Neural cell (in vitro differentiated cells): Measurements from ENCODE around the gene CCR6. TPM values are rescaled to one million over a fixed set of nuclear protein-coding genes. Genes with fewer than 3 reads are reported as not detected.

Experiments used
- H2AFZ ChIP-seq: fragments of 200-600, 300-800 bp; sonication (generic), shearing (Covaris generic); 2 replicates; pipeline ENCODE4 v1.6.0; 2014; ENCODE audit warnings: low read depth, mild to moderate bottlenecking, antibody characterized with exemption, low read length, moderate library complexity
- H3F3A ChIP-seq: fragments of 200-600 bp; shearing (Covaris generic); 2 replicates; pipeline ENCODE4 v1.6.1; 2016; ENCODE audit warnings: mild to moderate bottlenecking, moderate library complexity, mixed read lengths, antibody characterized with exemption, low read length; ENCODE audit not compliant: insufficient read depth, poor library complexity, severe bottlenecking
- H3K27ac ChIP-seq: fragments of 200-600, 300-800 bp; sonication (generic), shearing (Covaris generic); 2 replicates; pipeline ENCODE4 v1.5.1; 2014; ENCODE audit warnings: mild to moderate bottlenecking, low read length, moderate library complexity
- H3K27me3 ChIP-seq: fragments of 300-800, 200-600 bp; sonication (generic), shearing (Covaris generic); 2 replicates; pipeline ENCODE4 v1.6.0; 2014; ENCODE audit warnings: mild to moderate bottlenecking, low read depth, low read length, moderate library complexity; ENCODE audit not compliant: insufficient read depth
- H3K36me3 ChIP-seq: fragments of 300-800, 200-600 bp; sonication (generic), shearing (Covaris generic); 2 replicates; pipeline ENCODE4 v1.5.1; 2014; ENCODE audit warnings: mild to moderate bottlenecking, antibody characterized with exemption, low read length, moderate library complexity; ENCODE audit not compliant: insufficient read depth
- H3K4me2 ChIP-seq: fragments of 300-800, 200-600 bp; sonication (generic), shearing (Covaris generic); 2 replicates; pipeline ENCODE4 v1.6.0; 2014; ENCODE audit warnings: mild to moderate bottlenecking, low read length
- H3K4me3 ChIP-seq: fragments of 300-800, 200-600 bp; sonication (generic), shearing (Covaris generic); 2 replicates; pipeline ENCODE4 v1.5.1; 2014; ENCODE audit warnings: mild to moderate bottlenecking, low read length, moderate library complexity
- H3K79me2 ChIP-seq: fragments of 200-600 bp; shearing (Covaris generic); replicated peaks from 2 replicates; pipeline ENCODE4 v1.6.0; 2014; ENCODE audit warnings: mild to moderate bottlenecking, low read length, moderate library complexity; ENCODE audit not compliant: insufficient read depth
- H3K9ac ChIP-seq: fragments of 300-800, 200-600 bp; sonication (generic), shearing (Covaris generic); 2 replicates; pipeline ENCODE4 v1.6.1; 2016; ENCODE audit warnings: mild to moderate bottlenecking, low read length, mixed read lengths
- H3K9me2 ChIP-seq: fragments of 200-600 bp; shearing (Covaris generic); 2 replicates; pipeline ENCODE4 v1.6.1; 2016; ENCODE audit warnings: mild to moderate bottlenecking, low read length, mixed read lengths; ENCODE audit not compliant: insufficient read depth
- H3K9me3 ChIP-seq: fragments of 200-600, 300-800 bp; sonication (generic), shearing (Covaris generic); 2 replicates; pipeline ENCODE4 v1.6.1; 2016; ENCODE audit warnings: mild to moderate bottlenecking, mixed run types, low read length, moderate library complexity, mixed read lengths
- H4K20me1 ChIP-seq: fragments of 200-600 bp; shearing (Covaris generic); 2 replicates; pipeline ENCODE4 v1.6.1; 2016; ENCODE audit warnings: mild to moderate bottlenecking, mixed run types; ENCODE audit not compliant: insufficient read depth
- CTCF ChIP-seq: fragments of 450-650 bp; IDR thresholded peaks from 2 replicates; pipeline ENCODE4 v1.5.1; 2014; ENCODE audit warnings: antibody characterized with exemption, mild to moderate bottlenecking, moderate library complexity; ENCODE audit not compliant: poor library complexity, severe bottlenecking
- EP300 ChIP-seq: fragments of 450-650 bp; conservative IDR thresholded peaks from 2 replicates; pipeline ENCODE4 v1.6.1; 2014; ENCODE audit warnings: antibody characterized with exemption, mild to moderate bottlenecking, moderate library complexity; ENCODE audit not compliant: poor library complexity, severe bottlenecking
- EZH2 ChIP-seq: fragments of 200-600, 300-800 bp; shearing (Covaris generic), sonication (generic); IDR thresholded peaks from 2 replicates; pipeline ENCODE4 v1.6.1; 2014; ENCODE audit warnings: antibody characterized with exemption, low read length, borderline replicate concordance, mild to moderate bottlenecking; ENCODE audit not compliant: insufficient read depth, poor library complexity, severe bottlenecking
- MXI1 ChIP-seq: fragments of 450-650 bp; conservative IDR thresholded peaks from 2 replicates; pipeline ENCODE4 v1.6.1; 2014; ENCODE audit warnings: antibody characterized with exemption, mild to moderate bottlenecking; ENCODE audit not compliant: poor library complexity, severe bottlenecking
- POLR2AphosphoS5 ChIP-seq: IDR thresholded peaks from 2 replicates; pipeline ENCODE4 v1.6.1; 2012
- RAD21 ChIP-seq: fragments of 450-650 bp; conservative IDR thresholded peaks from 2 replicates; pipeline ENCODE4 v1.6.1; 2014; ENCODE audit warnings: antibody characterized with exemption, mild to moderate bottlenecking, moderate library complexity
- REST ChIP-seq: IDR thresholded peaks from 2 replicates; pipeline ENCODE4 v1.6.1; 2012; ENCODE audit warnings: borderline replicate concordance
- SMC3 ChIP-seq: fragments of 450-650 bp; conservative IDR thresholded peaks from 2 replicates; pipeline ENCODE4 v1.6.1; 2014; ENCODE audit warnings: antibody characterized with exemption, mild to moderate bottlenecking, moderate library complexity; ENCODE audit not compliant: poor library complexity
- TAF1 ChIP-seq: IDR thresholded peaks from 2 replicates; pipeline ENCODE4 v1.6.1; 2012; ENCODE audit warnings: low read depth
- polyA plus RNA-seq: library from polyadenylated mRNA; depleted of rRNA; stranded (reverse); fragments of >200 nt; gene quantifications from 2 replicates; pipeline ENCODE4 v1.2.3, GENCODE V29; 2014

Gene CCR6
- polyA plus RNA-seq, 1 donor from 2014 or later: not detected

GRCh38 chr6:167113935-167114910, 8.7 kb upstream of the CCR6 start:
- H3K36me3 ChIP-seq: no peaks in the 10 kb centered on the region
- H3K4me2 ChIP-seq: no peak overlapping the region
- H3K9me3 ChIP-seq: no peaks in the 10 kb centered on the region
- H2AFZ ChIP-seq: no peak overlapping the region
- H3K27me3 ChIP-seq: no peaks in the 10 kb centered on the region
- H3K9ac ChIP-seq: peak overlapping the region; percentile 7
- H4K20me1 ChIP-seq: no peaks in the 10 kb centered on the region
- no peaks in the 10 kb centered on the region for H3K79me2 ChIP-seq
- no peak overlapping the region for H3K4me3 ChIP-seq
- no peaks in the 10 kb centered on the region for H3K9me2 ChIP-seq
- TF ChIP-seq TAF1 (no peak), POLR2AphosphoS5 (no peak), MXI1 (no peak), EP300 (no peak), EZH2 (no peak), CTCF (no peak), REST (no peak), SMC3 (no peak), RAD21 (no peak)
- H3F3A ChIP-seq: no peaks in the 10 kb centered on the region
- peak overlapping the region; percentile 11 for H3K27ac ChIP-seq

GRCh38 chr6:167115054-167115453, 7.8 kb upstream of the CCR6 start:
- Histone ChIP-seq H3K79me2 (no peaks in the 10 kb centered on the region), H3K9me3 (no peaks in the 10 kb centered on the region), H3K4me2 (no peak overlapping the region), H3K36me3 (no peaks in the 10 kb centered on the region), H3K27me3 (no peaks in the 10 kb centered on the region), H2AFZ (no peak overlapping the region), H4K20me1 (no peaks in the 10 kb centered on the region), H3K9me2 (no peaks in the 10 kb centered on the region), H3K4me3 (no peak overlapping the region), H3K9ac (no peak overlapping the region), H3K27ac (peak overlapping the region; percentile 11), H3F3A (no peaks in the 10 kb centered on the region)
- no peak for TF ChIP-seq EP300
- TF ChIP-seq TAF1: no peak
- no peak for TF ChIP-seq REST
- TF ChIP-seq SMC3: no peak
- TF ChIP-seq RAD21: no peak
- no peak for TF ChIP-seq EZH2
- no peak for TF ChIP-seq POLR2AphosphoS5
- no peak for TF ChIP-seq CTCF
- TF ChIP-seq MXI1: no peak
